ENCODE results near the gene OPA1. TPM values are rescaled to one million over a fixed set of nuclear protein-coding genes. Genes with fewer than 3 reads are reported as not detected.

The OPA1 gene
- total and polyA plus RNA-seq, 2 of the 13 experiments (the other 11 are each of a cell fraction or from before 2014, with no cell fraction given): 26.7 to 78.5 TPM

GRCh38 chr3:193553586-193553985 lies 39.4 kb upstream of the OPA1 start:
- Histone ChIP-seq H3K9ac (ENCODE audit: insufficient read depth, low read depth, low read length) (no peak overlapping the region), H3K27ac (ENCODE audit: extremely low read length, insufficient read depth, low read length) (no peak overlapping the region), H4K20me1 (ENCODE audit: insufficient read depth, low read length) (no peaks in the 10 kb centered on the region), H3K4me3 (replicated peaks in 1 of 3; ENCODE audit: insufficient read depth in 1 of 3, low read depth in 2 of 3, low read length in 3 of 3) (no peak overlapping the region), H2AFZ (ENCODE audit: low read length) (no peak overlapping the region), H3K27me3 (ENCODE audit: control insufficient read depth in 1 of 2, insufficient read depth in 2 of 2, low read length in 2 of 2) (peaks cover 1 to 3% of the 10 kb centered on the region in 2 experiments; a peak in 1 of 5 replicates), H3K36me3 (replicated peaks in 1 of 2; ENCODE audit: control insufficient read depth in 1 of 2, insufficient read depth in 2 of 2, low read length in 2 of 2) (no peaks in the 10 kb centered on the region), H3K4me1 (ENCODE audit: insufficient read depth, low read length) (no peaks in the 10 kb centered on the region), H3K79me2 (ENCODE audit: insufficient read depth, low read length) (no peaks in the 10 kb centered on the region), H3K4me2 (ENCODE audit: low read depth, low read length) (no peak overlapping the region), H3K9me3 (ENCODE audit: low read length) (no peaks in the 10 kb centered on the region)
- ChIA-PET CTCF (ENCODE audit: low intra/inter-chr PET ratio, low total read pairs) (no interaction called here), POLR2A (no interaction called here)
- TF ChIP-seq HIC2 (CRISPR knock-in tag; IDR thresholded peaks at IDR 0.05; ENCODE audit: low read depth) (no peak), ZNF562 (CRISPR knock-in tag; IDR thresholded peaks at IDR 0.05; ENCODE audit: borderline replicate concordance) (no peak), ZNF414 (CRISPR knock-in tag; IDR thresholded peaks at IDR 0.05) (no peak), ZFP62 (CRISPR knock-in tag; IDR thresholded peaks at IDR 0.05) (no peak), ZNF138 (CRISPR knock-in tag; IDR thresholded peaks at IDR 0.05; ENCODE audit: low read depth) (no peak), MXD3 (CRISPR knock-in tag; IDR thresholded peaks at IDR 0.05) (no peak), RFXANK (CRISPR knock-in tag; IDR thresholded peaks at IDR 0.05) (no peak)
- DNase-seq (ENCODE audit: low spot score): no peak
- intact Hi-C loops (cut with micrococcal nuclease; ENCODE audit: unreplicated experiment): no loop called here
- no peak for ATAC-seq
- FAIRE-seq: no peak
- WGBS (ENCODE audit: low lambda C conversion rate): 38% methylated on average over 1 of the region's 1 CpG
- BruUV-seq (replicated peaks): no TSS peak
- in situ Hi-C loops (cut with HindIII; ENCODE audit: extremely low pct_ligation_motif_present, low pct_unique_long_range_greater_than_20kb): loop anchor here (25.0 kb wide), 2 partner anchors 516 to 991 kb away; no protein-coding TSS in a partner anchor
